ENCODE measurements around the gene AKAP6. TPM values are rescaled to one million over a fixed set of nuclear protein-coding genes. Genes with fewer than 3 reads are reported as not detected.

The AKAP6 gene
- total and polyA plus RNA-seq, 2 experiments from 2014 or later: 0.38 to 0.42 TPM

DNA sequence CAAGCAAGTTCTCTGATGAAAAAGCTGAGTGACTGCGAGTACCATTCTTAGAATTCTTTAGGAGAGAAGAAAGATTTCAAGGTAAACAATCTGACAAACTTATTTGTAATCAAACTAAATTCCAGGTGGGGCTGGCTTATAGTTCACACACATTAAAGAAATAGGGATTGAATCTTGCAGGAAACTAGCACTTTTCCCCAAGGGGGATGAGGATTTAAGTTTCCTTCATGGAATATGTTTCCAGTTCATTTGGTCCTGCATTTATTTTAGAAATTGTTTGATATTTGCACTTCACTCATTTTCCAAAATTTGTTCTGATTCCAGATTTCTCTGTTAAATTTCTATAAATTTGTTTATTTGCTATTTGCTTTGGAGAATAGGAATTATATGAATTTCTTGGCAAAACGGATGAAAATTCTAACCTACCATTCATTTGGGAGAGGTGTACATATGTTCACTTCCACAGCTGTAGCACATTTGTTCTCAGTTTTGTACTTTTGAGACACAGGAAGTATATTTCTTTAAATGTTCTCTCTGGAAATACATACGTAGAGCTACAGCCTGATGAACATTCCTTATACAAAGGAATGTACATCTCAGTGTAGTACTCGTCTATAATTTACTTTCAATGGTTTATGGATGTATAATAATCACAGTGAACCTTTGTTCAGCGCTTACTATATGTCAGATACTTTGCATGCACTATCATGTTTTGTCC is 145.5 kb downstream of the AKAP6 start:
- Histone ChIP-seq H3K27ac (ENCODE audit: low read depth) (no peak overlapping the region), H3K4me1 (ENCODE audit: insufficient read depth) (no peaks in the 10 kb centered on the region; the same call in 1 of the 2 replicates), H3F3A (replicated peaks; ENCODE audit: low read depth) (no peaks in the 10 kb centered on the region), H3K79me2 (replicated peaks; ENCODE audit: insufficient read depth) (no peaks in the 10 kb centered on the region), H4K20me1 (replicated peaks; ENCODE audit: insufficient read depth) (no peaks in the 10 kb centered on the region), H3K27me3 (ENCODE audit: insufficient read depth) (no peaks in the 10 kb centered on the region), H3K4me3 (no peak overlapping the region), H3K4me2 (no peak overlapping the region), H2AFZ (no peak overlapping the region), H3K36me3 (ENCODE audit: insufficient read depth) (no peaks in the 10 kb centered on the region), H3K9me2 (ENCODE audit: insufficient read depth) (no peaks in the 10 kb centered on the region)
- H3K9me3 Mint-ChIP-seq: no peaks in the 10 kb centered on the region
- ATAC-seq (no peak), DNase-seq (ENCODE audit: low spot score) (no peak)
- no peaks in the 10 kb centered on the region for H3K36me3 Mint-ChIP-seq (ENCODE audit: low read depth)
- peaks cover 24% of the 10 kb centered on the region for H3K4me1 Mint-ChIP-seq
- no peak overlapping the region for H3K4me3 Mint-ChIP-seq
- no peaks in the 10 kb centered on the region for H3K27me3 Mint-ChIP-seq (ENCODE audit: insufficient read depth, low read depth, poor library complexity)
- TF ChIP-seq CREB1 (CRISPR knock-in tag; IDR thresholded peaks at IDR 0.05; ENCODE audit: low read depth) (no peak), NANOG (IDR thresholded peaks at IDR 0.05; ENCODE audit: borderline replicate concordance) (no peak), POLR2AphosphoS5 (IDR thresholded peaks at IDR 0.05; ENCODE audit: low read depth) (no peak), REST (IDR thresholded peaks at IDR 0.05; ENCODE audit: unreplicated experiment) (no peak), JUNB (IDR thresholded peaks at IDR 0.05; ENCODE audit: unreplicated experiment) (no peak), EZH2phosphoT487 (IDR thresholded peaks at IDR 0.05; ENCODE audit: unreplicated experiment) (no peak), EZH2 (IDR thresholded peaks at IDR 0.05; ENCODE audit: low read depth, unreplicated experiment) (no peak), CTCF (conservative IDR thresholded peaks at IDR 0.05; ENCODE audit: low read depth in 2 of 2) (no peak), ZNF331 (CRISPR knock-in tag; IDR thresholded peaks at IDR 0.05; ENCODE audit: low read depth) (no peak), ZNF114 (CRISPR knock-in tag; IDR thresholded peaks at IDR 0.05) (no peak), ZNF462 (CRISPR knock-in tag; IDR thresholded peaks at IDR 0.05) (no peak), STAT1 (IDR thresholded peaks at IDR 0.05; ENCODE audit: unreplicated experiment) (no peak)
- TF ChIP-seq, protein P1, sequence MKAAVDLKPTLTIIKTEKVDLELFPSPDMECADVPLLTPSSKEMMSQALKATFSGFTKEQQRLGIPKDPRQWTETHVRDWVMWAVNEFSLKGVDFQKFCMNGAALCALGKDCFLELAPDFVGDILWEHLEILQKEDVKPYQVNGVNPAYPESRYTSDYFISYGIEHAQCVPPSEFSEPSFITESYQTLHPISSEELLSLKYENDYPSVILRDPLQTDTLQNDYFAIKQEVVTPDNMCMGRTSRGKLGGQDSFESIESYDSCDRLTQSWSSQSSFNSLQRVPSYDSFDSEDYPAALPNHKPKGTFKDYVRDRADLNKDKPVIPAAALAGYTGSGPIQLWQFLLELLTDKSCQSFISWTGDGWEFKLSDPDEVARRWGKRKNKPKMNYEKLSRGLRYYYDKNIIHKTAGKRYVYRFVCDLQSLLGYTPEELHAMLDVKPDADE (IDR thresholded peaks at IDR 0.05): no peak
- no peak overlapping the region for H3K27ac Mint-ChIP-seq

Data from GM23338 (cell line).